IPS-NIHi11 (cell line): ENCODE measurements around the gene BCL2L1.

Experiments
- DNase-seq: peaks from one replicate; pipeline ENCODE4 v3.0.0; 2012; ENCODE audit warnings: mixed read lengths, low spot score

The BCL2L1 gene

DNA sequence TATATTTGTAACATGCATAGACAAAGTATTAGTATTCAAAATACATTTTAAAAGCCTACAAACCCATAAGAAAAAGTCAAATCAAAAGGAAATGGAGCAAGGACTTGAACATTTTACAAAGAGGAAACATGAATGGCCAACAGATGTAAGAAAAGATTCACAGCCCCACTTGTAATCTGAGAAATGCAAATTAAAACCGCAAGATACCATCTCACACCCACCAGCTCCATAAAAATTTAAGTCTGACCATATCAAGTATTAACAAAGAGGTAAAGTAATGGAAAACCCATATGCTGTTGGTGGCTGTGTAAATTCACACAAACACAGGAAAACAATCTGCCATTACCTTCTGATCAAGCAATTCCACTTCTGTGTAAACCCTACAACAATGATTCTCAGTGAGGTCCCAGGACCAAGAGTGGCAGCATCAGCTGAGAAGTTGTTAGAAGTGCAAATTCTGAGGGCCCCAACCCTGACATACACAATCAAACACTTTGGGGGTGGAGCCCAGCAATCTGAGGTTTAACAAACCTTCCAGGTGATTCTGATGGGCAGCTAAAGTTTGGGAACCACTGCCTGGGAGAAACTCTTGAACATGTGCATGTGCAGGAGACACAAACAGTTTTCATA lies 30.9 kb downstream of the BCL2L1 start:
- DNase-seq: no peak

- no peak for DNase-seq
These were observed 32.5 kb downstream of the BCL2L1 start for GRCh38 chr20:31690124-31690666.

- no peak for DNase-seq
These were observed 33.5 kb downstream of the BCL2L1 start for GRCh38 chr20:31689141-31689540.

GRCh38 chr20:31687777-31688176 lies 34.9 kb downstream of the BCL2L1 start:
- DNase-seq: no peak

- no peak for DNase-seq
These were observed 36.6 kb downstream of the BCL2L1 start for GRCh38 chr20:31685853-31686643.

GRCh38 chr20:31684153-31685015 lies 38.3 kb downstream of the BCL2L1 start:
- no peak for DNase-seq

- no peak for DNase-seq
These were observed 39.7 kb downstream of the BCL2L1 start for GRCh38 chr20:31682927-31683326.

DNA sequence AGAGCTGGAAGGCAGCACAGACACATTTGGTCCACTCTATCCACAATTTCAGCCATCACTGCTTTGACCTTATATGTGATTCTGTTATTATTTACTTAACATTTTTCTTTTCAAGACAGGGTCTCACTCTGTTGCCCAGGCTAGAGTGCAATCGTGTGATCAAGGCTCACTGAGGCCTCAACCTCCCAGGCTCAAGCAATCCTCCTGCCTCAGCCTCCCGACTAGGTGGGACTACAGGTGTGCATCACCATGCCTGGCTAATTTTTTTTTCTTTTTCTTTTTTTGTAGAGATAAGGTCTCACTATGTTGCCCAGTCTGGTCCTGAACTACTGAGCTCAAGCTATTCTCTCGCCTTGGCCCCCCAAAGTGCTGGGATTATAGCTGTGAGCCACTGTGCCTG lies 40.3 kb downstream of the BCL2L1 start:
- no peak for DNase-seq

DNA sequence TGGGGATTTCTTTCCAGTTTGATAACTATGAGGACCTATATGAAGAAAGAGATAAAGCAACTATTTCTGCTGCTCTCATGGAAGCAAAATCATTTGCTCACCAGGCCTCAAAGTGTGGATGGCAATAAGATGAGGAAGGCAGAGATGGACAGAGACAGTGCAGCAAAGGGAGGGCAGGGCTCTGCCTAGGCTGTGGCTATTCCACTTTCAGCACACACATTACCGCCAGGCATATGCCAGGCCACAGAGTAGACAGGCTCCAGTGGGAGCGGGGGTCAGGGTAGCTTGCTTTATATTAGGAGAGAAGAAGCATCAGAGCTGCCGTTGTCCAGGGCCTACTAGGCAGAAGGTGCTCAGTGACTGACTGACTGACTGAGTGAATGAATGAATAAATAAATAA lies 40.9 kb downstream of the BCL2L1 start:
- DNase-seq: no peak

- DNase-seq: no peak
These were observed 41.4 kb downstream of the BCL2L1 start for GRCh38 chr20:31681128-31681727.

GRCh38 chr20:31680286-31681127 lies 42.2 kb downstream of the BCL2L1 start:
- DNase-seq: no peak

- DNase-seq: no peak
These were observed 43.0 kb downstream of the BCL2L1 start for GRCh38 chr20:31679357-31680285.

DNA sequence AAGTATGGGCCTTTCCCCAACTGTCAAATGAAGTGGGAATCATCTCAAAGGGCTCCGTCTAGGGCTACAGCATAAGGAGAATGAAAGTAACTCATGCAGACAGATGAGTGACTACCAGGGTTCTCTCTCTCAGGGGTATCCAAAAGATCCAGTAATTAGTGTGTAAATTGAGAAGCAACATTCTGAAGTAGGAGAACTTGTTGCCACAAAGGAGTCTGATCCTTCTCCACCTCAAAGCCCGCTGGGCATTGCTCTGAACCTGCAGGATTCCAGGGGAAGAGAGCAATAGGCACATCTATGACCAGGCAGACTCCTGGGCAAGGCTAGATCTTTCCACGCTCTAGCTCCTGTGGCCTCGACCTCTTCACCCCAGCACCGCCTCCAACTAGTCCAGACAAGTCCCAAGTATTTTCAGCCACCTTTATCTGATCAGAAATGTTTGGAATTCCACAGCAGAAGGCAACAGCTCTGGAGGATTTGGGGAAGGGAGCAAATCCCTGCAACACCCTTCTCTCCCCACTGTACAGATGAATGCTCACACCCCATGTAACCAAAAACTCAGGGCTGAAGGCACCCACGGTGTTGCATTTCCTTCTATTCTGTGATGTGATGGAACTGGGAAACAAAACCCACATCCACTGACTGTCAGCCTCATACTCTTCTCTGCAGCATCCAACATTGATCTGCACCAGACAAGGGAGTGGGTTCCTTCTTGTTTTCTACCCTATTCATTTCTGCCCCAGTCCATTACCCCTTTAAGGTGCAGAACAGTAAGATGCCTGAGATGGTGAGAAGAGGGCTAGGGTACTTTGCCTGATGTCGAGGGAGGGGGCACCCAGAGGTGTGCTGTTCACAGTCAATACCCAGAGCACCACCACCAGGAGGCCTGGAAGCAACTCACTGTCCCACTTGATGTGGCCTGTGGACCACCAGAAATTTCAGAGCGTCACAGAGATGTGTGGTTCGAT lies 44.0 kb downstream of the BCL2L1 start:
- DNase-seq: peak; percentile 47

DNA sequence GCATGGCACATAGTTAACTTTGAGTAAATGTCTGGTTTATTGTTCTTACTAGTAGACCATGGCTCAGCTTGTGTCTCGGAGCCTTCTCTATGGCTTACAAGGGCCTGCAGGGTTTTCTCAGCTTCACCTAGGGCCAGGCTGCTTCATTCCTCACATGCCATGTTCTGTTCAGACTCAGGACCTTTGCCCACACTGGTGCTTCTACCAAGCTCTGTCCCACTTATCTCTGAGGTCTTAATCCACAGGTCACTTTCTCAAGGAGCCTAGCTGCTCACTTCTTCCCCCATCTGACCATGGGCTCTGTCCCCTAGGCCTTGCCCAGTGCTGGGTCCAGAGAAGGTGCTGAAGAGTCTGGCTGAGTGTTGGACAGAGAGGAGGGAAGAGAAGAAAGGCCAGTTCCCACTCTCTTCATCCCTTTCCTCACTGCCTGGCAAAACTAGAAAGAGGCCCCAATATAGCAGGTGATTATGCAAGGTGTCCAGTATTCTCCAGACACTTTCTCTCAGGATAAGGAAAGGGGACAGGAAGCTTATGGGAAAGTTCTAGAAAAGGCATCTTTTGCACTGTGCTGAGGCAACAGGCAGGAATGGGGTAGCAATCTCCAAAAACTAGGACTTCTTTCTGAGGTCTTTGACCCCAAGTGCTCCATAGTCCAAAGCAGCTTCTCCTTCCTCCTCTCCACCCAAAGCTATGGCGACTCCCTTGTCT lies 45.0 kb downstream of the BCL2L1 start:
- DNase-seq: no peak

DNA sequence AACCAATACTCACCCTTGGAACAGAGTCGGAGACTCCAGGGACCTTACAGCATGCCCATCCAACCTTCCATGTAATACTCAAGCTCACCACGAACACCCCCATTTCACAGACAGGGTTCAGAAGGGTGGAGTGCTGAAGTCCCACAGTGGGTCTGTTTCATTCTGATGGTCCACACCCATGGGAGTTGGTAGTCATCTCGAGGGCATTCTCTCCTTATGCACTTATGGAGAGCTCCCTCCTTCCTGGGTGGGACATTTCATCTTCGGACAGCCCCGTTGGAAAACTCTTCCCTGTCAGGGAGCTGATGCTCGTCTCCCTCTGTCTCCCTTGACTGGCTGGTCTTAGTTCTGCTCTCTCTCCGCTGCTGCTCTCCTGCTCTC lies 46.1 kb downstream of the BCL2L1 start:
- no peak for DNase-seq

GRCh38 chr20:31675828-31676608 lies 46.6 kb downstream of the BCL2L1 start:
- DNase-seq: no peak
